ENCODE data around the gene ZNF771.

The ZNF771 gene

DNA sequence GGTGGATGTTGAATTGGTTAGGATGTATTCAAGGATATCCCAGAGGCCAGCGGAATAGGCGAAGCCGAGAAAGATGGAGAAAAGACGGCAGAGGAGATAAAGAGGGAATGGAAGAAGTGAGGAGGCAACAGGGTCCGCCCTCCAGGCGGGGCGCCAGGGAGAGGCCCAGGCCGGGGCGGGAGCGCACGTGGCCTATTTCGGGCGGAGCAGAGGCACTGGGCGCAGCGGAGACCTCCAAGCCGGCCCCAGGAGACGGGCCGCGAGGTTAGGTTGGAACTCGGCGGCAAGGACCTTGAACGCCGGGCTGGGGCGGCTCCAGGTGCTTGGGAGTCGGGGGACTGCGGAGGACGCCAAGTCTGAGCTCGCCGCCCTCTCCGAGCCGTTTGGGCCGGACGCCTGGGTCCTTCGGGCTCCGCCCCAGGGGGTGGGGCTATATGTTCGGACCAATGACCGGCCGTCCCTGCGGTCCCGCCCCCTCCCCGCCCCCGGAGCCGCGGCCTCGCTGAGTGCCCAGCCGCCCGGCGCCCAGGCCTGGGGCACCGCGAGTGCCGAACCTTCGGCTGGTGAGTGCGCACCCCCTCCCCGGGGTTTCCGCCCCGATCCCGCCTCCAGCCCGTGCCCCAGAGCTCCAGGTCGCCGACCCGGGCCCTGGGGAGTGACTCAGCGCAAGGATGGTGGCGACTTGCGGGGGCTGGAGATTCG, at the start of gene ZNF771:
ZNF771 (plus strand) TSS at position 505 of the 702 bp plus-strand sequence. CDS start 448 bp downstream, outside the sequence.
- H3K9me3 ChIP-seq (ENCODE audit: insufficient read depth, low read length), result no peaks in the 10 kb centered on the region
- TF ChIP-seq, protein P1, sequence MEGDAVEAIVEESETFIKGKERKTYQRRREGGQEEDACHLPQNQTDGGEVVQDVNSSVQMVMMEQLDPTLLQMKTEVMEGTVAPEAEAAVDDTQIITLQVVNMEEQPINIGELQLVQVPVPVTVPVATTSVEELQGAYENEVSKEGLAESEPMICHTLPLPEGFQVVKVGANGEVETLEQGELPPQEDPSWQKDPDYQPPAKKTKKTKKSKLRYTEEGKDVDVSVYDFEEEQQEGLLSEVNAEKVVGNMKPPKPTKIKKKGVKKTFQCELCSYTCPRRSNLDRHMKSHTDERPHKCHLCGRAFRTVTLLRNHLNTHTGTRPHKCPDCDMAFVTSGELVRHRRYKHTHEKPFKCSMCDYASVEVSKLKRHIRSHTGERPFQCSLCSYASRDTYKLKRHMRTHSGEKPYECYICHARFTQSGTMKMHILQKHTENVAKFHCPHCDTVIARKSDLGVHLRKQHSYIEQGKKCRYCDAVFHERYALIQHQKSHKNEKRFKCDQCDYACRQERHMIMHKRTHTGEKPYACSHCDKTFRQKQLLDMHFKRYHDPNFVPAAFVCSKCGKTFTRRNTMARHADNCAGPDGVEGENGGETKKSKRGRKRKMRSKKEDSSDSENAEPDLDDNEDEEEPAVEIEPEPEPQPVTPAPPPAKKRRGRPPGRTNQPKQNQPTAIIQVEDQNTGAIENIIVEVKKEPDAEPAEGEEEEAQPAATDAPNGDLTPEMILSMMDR (IDR thresholded peaks at IDR 0.05; ENCODE audit: insufficient read depth, low read length, poor library complexity, severe bottlenecking), result no peak
- no peak for TF ChIP-seq EZH2phosphoT487 (conservative IDR thresholded peaks at IDR 0.05; ENCODE audit: low read length)
- H3K27me3 ChIP-seq (ENCODE audit: low read length), result no peaks in the 10 kb centered on the region
- peak within 1 kb of the TSS; percentile 72 for H3K9ac ChIP-seq (ENCODE audit: low read length)
- no peaks in the 10 kb centered on the region for H3K36me3 ChIP-seq (ENCODE audit: low read length)
- no peaks in the 10 kb centered on the region for H3K79me2 ChIP-seq (ENCODE audit: insufficient read depth, low read length)
- H3K9me2 ChIP-seq (replicated peaks; ENCODE audit: insufficient read depth, low read length), result no peaks in the 10 kb centered on the region
- H3K4me2 ChIP-seq (ENCODE audit: low read depth, low read length, poor library complexity, severe bottlenecking), result peak within 1 kb of the TSS; percentile 75
- H3F3A ChIP-seq (ENCODE audit: insufficient read depth), result peaks cover 16% of the 10 kb centered on the region
- H4K20me1 ChIP-seq (ENCODE audit: low read depth, low read length), result no peaks in the 10 kb centered on the region
- peak within 1 kb of the TSS; percentile 13 for H2AFZ ChIP-seq (ENCODE audit: low read depth, low read length, severe bottlenecking)
- peak within 1 kb of the TSS; percentile 96 for H3K4me3 ChIP-seq (ENCODE audit: insufficient read depth, low read length, poor library complexity, severe bottlenecking)
- H3K27ac ChIP-seq (ENCODE audit: low read depth, low read length), result peak within 1 kb of the TSS; percentile 73

DNA sequence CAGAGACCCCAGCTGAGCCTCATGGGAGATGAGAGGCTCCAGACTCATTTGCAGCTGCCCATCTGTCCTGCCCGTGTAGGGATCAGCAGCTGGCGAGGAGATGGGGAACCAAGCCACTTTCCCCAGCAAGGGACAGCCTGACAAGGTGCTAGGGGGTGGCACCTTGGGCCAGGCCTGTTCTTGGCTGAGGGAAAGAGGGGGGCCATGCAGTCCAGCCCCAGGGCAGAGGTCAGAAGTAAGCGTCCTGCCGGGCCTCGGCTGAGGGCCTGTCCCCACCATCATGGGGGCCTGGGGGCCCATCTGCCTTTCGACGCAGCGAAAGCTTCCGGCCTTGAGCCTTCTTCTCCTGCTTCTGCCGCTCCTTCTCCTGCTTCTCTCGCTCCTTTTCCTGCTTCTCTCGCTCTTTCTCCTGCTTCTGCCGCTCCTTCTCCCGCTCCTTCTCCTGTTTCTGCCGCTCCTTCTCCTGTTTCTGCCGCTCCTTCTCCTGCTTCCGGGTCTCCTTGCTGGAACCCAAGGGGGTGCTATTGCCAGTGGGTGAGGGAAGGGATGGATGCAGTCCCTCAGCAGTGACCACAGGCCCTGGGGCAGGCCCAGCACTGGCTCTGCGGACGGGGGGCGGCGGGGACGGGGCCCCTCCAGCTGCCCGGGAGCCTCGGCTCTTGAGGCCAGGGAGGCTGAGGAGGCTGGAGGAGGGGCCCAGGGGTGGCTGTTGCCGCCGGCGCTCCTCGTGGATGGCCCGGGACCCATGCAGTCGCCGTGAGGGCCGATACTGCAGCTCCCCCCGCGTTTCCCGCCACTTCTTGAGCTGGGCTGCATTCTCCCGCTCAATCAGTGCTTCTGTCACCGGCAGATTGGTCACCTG, 49.5 kb upstream of the ZNF771 start:
- peaks cover 15% of the 10 kb centered on the region for H3F3A ChIP-seq (ENCODE audit: insufficient read depth)
- no peak overlapping the region for H3K4me3 ChIP-seq (ENCODE audit: insufficient read depth, low read length, poor library complexity, severe bottlenecking)
- H3K9ac ChIP-seq (ENCODE audit: low read length), result no peak overlapping the region
- H3K9me3 ChIP-seq (ENCODE audit: insufficient read depth, low read length), result no peaks in the 10 kb centered on the region
- H4K20me1 ChIP-seq (ENCODE audit: low read depth, low read length), result no peaks in the 10 kb centered on the region
- peaks cover 34% of the 10 kb centered on the region for H3K79me2 ChIP-seq (ENCODE audit: insufficient read depth, low read length)
- H3K9me2 ChIP-seq (replicated peaks; ENCODE audit: insufficient read depth, low read length), result no peaks in the 10 kb centered on the region
- H2AFZ ChIP-seq (ENCODE audit: low read depth, low read length, severe bottlenecking), result no peak overlapping the region
- no peaks in the 10 kb centered on the region for H3K27me3 ChIP-seq (ENCODE audit: low read length)
- H3K27ac ChIP-seq (ENCODE audit: low read depth, low read length), result no peak overlapping the region
- TF ChIP-seq, protein P1 (IDR thresholded peaks at IDR 0.05; ENCODE audit: insufficient read depth, low read length, poor library complexity, severe bottlenecking), result no peak
- TF ChIP-seq EZH2phosphoT487 (conservative IDR thresholded peaks at IDR 0.05; ENCODE audit: low read length), result no peak
- H3K4me2 ChIP-seq (ENCODE audit: low read depth, low read length, poor library complexity, severe bottlenecking), result no peak overlapping the region
- H3K36me3 ChIP-seq (ENCODE audit: low read length), result peaks cover 5% of the 10 kb centered on the region; the same call in 1 of the 2 replicates

DNA sequence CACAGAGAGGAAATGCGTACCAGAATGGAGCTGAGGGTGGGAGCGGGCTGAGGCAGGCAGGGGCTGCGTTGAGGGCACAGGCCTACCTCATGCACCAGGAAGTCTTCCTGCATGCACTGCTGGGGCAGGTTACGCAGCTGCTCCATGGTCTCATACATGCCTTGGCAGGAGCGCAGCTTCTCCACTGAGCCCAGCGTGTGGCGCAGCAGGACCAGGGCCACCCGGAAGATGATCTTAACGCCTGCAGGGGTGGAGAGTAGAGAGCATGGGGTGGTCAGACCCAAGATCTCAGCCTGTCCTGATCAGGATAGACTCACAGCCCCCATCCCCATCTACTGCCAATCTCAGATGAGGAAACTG, 48.8 kb upstream of the ZNF771 start:
- Histone ChIP-seq H3K4me2 (ENCODE audit: low read depth, low read length, poor library complexity, severe bottlenecking) (no peak overlapping the region), H3K27me3 (ENCODE audit: low read length) (no peaks in the 10 kb centered on the region), H3F3A (ENCODE audit: insufficient read depth) (peaks cover 15% of the 10 kb centered on the region), H3K4me3 (ENCODE audit: insufficient read depth, low read length, poor library complexity, severe bottlenecking) (no peak overlapping the region), H3K9me2 (replicated peaks; ENCODE audit: insufficient read depth, low read length) (no peaks in the 10 kb centered on the region), H3K36me3 (ENCODE audit: low read length) (peaks cover 5% of the 10 kb centered on the region; the same call in 1 of the 2 replicates), H4K20me1 (ENCODE audit: low read depth, low read length) (no peaks in the 10 kb centered on the region), H3K79me2 (ENCODE audit: insufficient read depth, low read length) (peaks cover 35% of the 10 kb centered on the region), H3K27ac (ENCODE audit: low read depth, low read length) (no peak overlapping the region), H3K9ac (ENCODE audit: low read length) (no peak overlapping the region), H3K9me3 (ENCODE audit: insufficient read depth, low read length) (no peaks in the 10 kb centered on the region), H2AFZ (ENCODE audit: low read depth, low read length, severe bottlenecking) (no peak overlapping the region)
- TF ChIP-seq, protein P1 (IDR thresholded peaks at IDR 0.05; ENCODE audit: insufficient read depth, low read length, poor library complexity, severe bottlenecking), result no peak
- no peak for TF ChIP-seq EZH2phosphoT487 (conservative IDR thresholded peaks at IDR 0.05; ENCODE audit: low read length)

Measured in SU-DHL-6 (cell line).